ENCODE data around the gene SLC16A3. TPM values are rescaled to one million over a fixed set of nuclear protein-coding genes. Genes with fewer than 3 reads are reported as not detected.

SLC16A3 gene
- total RNA-seq, 1 donor from 2014 or later: 8.5 TPM

DNA sequence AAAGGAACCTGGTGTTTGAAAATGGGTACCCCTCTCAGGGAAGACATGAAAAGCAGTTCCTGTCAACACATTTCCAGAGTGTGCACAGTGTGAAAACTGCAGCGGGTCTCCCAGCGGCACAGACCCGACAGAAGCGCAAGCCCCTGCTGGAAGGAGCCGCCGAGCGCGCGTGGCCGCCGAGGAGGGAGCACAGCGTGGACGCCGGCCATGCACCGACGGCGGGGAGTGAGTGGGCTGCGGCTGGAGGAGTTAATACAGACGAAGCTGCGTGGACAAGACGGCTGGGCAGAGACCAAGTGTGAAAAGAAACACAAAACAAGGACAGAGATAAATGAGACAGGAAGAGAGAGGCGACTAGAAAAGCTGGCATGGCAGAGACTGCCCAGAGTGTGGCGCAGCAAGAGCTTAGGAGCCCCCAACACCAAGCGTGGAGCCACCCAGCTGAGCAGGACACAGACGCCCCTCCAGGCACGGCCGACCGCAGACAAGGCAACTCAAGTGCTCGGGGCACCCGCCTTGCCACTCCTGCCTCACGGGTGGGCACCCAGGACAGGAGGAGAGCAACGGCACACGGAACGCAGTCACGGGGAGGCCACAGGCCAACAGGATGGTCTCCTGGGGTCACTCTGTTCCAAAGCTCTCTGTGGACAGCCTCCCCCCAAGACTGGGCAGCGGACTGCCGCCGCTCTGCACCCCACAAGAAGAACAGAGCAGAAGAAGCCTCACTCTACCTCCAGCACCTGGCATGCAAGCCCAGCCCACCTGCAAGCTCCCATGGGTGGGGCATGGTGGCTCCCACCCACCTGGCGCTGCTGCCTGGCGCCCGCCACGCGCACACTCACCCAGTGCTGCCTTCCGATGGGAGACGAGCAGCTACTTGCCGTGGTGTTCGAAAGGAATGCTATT is 16.5 kb downstream of the SLC16A3 start:
- intact Hi-C loops (cut with micrococcal nuclease): no loop called here
- Histone ChIP-seq H3K4me3 (no peak overlapping the region), H3K27ac (replicated peaks) (peak overlapping the region; percentile 75), H3K9me3 (replicated peaks) (no peaks in the 10 kb centered on the region), H3K4me1 (peaks cover 82% of the 10 kb centered on the region), H3K27me3 (ENCODE audit: low read depth) (no peaks in the 10 kb centered on the region), H3K36me3 (peaks cover 70% of the 10 kb centered on the region)
- TF ChIP-seq, protein P1, sequence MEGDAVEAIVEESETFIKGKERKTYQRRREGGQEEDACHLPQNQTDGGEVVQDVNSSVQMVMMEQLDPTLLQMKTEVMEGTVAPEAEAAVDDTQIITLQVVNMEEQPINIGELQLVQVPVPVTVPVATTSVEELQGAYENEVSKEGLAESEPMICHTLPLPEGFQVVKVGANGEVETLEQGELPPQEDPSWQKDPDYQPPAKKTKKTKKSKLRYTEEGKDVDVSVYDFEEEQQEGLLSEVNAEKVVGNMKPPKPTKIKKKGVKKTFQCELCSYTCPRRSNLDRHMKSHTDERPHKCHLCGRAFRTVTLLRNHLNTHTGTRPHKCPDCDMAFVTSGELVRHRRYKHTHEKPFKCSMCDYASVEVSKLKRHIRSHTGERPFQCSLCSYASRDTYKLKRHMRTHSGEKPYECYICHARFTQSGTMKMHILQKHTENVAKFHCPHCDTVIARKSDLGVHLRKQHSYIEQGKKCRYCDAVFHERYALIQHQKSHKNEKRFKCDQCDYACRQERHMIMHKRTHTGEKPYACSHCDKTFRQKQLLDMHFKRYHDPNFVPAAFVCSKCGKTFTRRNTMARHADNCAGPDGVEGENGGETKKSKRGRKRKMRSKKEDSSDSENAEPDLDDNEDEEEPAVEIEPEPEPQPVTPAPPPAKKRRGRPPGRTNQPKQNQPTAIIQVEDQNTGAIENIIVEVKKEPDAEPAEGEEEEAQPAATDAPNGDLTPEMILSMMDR (IDR thresholded peaks at IDR 0.05; ENCODE audit: borderline replicate concordance): no peak
- DNase-seq: no peak

DNA sequence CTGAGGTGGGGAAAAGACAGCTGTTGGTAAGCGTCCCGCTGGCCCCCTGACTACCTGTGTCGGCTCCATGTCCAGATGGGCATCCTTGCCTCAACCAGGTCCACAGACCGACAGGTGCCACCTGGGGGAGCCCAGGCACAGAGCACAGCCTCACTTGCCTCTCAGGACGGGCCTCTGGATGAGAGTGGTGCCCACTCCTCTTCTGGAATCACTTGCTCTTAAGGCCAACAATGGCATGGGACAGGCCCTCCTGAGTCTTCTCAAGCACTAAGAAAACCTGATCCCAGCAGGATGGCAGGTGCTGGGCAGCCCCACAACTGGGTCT is 17.2 kb downstream of the SLC16A3 start:
- no peak for DNase-seq
- Histone ChIP-seq H3K4me3 (no peak overlapping the region), H3K27ac (replicated peaks) (peak overlapping the region; percentile 75), H3K4me1 (peaks cover 82% of the 10 kb centered on the region), H3K36me3 (peaks cover 77% of the 10 kb centered on the region), H3K27me3 (ENCODE audit: low read depth) (no peaks in the 10 kb centered on the region), H3K9me3 (replicated peaks) (no peaks in the 10 kb centered on the region)
- TF ChIP-seq, protein P1 (IDR thresholded peaks at IDR 0.05; ENCODE audit: borderline replicate concordance): no peak
- intact Hi-C loops (cut with micrococcal nuclease): no loop called here

DNA sequence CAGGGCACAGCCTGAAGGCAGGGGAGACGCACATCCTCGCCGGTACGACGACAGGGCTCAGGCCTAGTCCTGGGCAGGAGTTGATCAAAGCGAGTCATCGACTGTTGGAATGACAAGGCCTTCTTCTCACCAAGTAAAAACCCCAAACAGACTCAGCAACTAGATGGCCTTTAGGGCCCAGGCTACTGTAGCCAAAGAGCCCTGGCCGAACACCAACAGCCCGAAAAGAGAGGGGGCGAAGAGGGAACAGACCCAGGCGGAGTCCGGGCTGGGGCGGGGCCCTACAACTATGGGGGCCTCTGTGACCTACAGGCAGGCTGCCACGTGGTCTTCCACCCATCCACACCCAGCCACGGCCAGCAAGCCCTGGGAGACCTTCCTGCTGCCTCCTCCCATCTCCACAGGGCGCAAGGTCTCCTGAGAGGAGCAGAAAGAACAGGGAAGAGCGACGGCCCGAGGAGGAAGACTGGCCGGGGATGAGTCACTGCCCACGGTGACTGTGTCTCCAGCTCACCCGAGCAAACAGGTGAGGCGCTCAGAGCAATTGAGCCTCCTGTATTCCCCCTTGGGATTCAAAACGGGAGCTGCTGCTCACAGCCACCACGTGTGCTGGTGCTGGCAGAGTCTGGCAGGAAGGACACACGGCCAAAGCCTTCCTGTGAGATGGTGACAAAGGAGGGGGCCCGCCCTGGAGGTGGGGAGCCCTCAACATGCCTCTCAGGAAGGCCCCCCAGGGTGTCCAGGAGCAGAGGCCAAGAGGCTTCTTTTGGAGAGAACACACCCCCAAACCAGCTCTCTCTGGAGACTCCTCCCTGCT is 17.7 kb downstream of the SLC16A3 start:
- Histone ChIP-seq H3K4me1 (peaks cover 78% of the 10 kb centered on the region), H3K4me3 (no peak overlapping the region), H3K27ac (replicated peaks) (peak overlapping the region; percentile 75), H3K9me3 (replicated peaks) (no peaks in the 10 kb centered on the region), H3K27me3 (ENCODE audit: low read depth) (no peaks in the 10 kb centered on the region), H3K36me3 (peaks cover 82% of the 10 kb centered on the region)
- TF ChIP-seq, protein P1 (IDR thresholded peaks at IDR 0.05; ENCODE audit: borderline replicate concordance): no peak
- intact Hi-C loops (cut with micrococcal nuclease): no loop called here
- no peak for DNase-seq

DNA sequence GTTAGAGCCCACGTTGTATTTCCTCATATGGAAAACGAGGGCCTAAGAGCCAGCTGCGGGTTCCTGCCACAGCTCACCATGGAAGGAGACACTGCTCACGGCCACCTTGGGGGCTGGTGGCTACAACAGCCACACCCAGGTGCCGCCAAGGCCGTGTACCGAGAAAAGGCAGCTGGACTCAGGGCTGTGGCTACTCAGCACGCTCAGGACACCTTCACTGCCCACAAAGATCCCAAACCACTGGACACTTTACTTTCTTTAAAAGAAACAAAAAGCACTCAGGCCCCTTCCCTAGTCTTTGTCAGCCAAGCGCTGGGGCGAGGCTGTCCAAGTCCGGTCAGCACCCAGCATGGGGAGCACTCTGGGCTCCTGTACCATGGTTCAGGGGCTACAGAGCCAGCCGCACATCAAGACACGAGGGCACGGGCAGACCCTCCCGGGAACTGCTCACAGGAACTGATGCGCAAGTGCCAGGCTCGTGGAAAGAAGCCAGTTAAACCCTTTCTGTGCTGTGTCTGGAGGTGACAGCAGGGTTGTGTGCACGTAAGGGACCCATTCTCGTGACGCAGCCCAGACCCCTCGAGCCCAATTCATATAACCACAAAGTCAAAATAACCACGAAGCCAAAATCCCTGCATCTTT is 18.5 kb downstream of the SLC16A3 start:
- H3K4me1 ChIP-seq: peaks cover 71% of the 10 kb centered on the region
- peaks cover 90% of the 10 kb centered on the region for H3K36me3 ChIP-seq
- DNase-seq: no peak
- H3K27ac ChIP-seq (replicated peaks): peak overlapping the region; percentile 75
- intact Hi-C loops (cut with micrococcal nuclease): no loop called here
- no peaks in the 10 kb centered on the region for H3K27me3 ChIP-seq (ENCODE audit: low read depth)
- no peak overlapping the region for H3K4me3 ChIP-seq
- TF ChIP-seq, protein P1 (IDR thresholded peaks at IDR 0.05; ENCODE audit: borderline replicate concordance): no peak
- H3K9me3 ChIP-seq (replicated peaks): no peaks in the 10 kb centered on the region

DNA sequence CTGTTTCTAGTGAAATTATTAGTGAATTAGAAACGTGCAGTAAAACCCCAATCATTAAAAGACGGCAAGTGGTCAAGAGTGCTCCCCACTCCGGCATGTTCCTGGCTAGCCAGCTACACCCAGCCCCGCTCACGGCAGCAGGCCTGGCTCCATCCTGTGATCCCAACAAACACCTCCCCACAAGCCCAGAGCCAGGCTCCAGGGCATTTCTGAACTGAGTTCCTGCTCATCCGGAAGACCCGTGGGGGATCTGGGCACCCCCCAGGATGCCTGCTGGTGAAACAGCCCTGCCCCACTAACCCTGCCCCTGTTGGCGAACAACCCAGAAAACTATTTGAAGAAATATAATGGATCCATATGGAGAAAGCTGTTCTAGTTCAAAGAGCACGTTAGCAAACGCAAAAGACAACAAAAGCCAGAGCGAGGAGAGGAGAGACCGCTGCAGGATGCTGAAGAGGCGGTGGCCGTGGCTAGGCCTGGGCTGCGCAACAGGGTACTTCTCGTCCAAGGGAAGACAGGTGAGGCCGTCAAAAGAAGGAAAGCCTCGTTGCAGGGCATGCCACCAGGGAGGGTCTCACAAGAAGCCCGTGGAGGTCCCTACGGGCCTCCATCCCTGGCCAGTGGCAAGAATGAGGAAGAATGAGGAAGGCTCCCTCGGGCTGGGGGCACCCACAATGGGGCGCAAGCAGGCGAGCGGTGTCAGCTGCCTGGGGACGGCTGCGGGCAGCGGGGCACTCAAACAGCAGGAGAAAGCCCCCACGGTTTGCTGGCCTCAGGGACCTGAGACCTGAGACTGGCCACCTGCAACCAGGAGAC is 19.2 kb downstream of the SLC16A3 start:
- Histone ChIP-seq H3K27ac (replicated peaks) (peak overlapping the region; percentile 75), H3K36me3 (peaks cover 97% of the 10 kb centered on the region), H3K9me3 (replicated peaks) (no peaks in the 10 kb centered on the region), H3K4me3 (no peak overlapping the region), H3K27me3 (ENCODE audit: low read depth) (no peaks in the 10 kb centered on the region), H3K4me1 (peaks cover 63% of the 10 kb centered on the region)
- DNase-seq: no peak
- intact Hi-C loops (cut with micrococcal nuclease): no loop called here
- TF ChIP-seq, protein P1 (IDR thresholded peaks at IDR 0.05; ENCODE audit: borderline replicate concordance): no peak
